Measurements from ENCODE around the gene CLIC3.

Gene CLIC3

DNA sequence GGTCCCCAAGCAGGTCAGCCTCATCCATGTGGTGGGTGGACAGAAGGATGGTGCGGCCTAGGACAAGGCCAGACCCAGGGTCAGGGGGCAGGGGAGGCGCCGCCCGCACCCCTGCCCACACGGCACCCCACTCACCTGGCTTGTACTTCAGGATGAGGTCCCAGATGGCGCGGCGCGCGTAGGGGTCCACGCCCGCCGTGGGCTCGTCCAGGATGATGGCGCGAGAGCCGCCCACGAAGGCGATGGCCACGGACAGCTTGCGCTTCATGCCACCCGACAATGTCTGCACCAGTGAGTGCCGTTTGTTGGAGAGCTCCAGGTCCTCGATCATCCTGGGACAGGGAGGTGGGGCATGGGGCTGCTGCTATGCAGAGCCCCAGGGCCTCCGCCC lies 19.2 kb upstream of the CLIC3 start:
- no peaks in the 10 kb centered on the region for H3K9me3 ChIP-seq (ENCODE audit: insufficient read depth, low read length)
- no peaks in the 10 kb centered on the region for H4K20me1 ChIP-seq (ENCODE audit: insufficient read depth, low read length)
- H2AFZ ChIP-seq (ENCODE audit: low read depth, low read length) = no peak overlapping the region
- no peak overlapping the region for H3K9ac ChIP-seq (ENCODE audit: low read length)
- no peak overlapping the region for H3K27ac ChIP-seq (ENCODE audit: low read length)
- no peaks in the 10 kb centered on the region for H3K27me3 ChIP-seq (ENCODE audit: low read depth, low read length)
- H3K79me2 ChIP-seq (ENCODE audit: low read length) = no peaks in the 10 kb centered on the region
- no peaks in the 10 kb centered on the region for H3K4me1 ChIP-seq (ENCODE audit: low read length)
- TF ChIP-seq EZH2phosphoT487 (IDR thresholded peaks at IDR 0.05; ENCODE audit: low read depth) = no peak
- no peak for TF ChIP-seq CTCF (IDR thresholded peaks at IDR 0.05; ENCODE audit: low read depth, low read length)
- H3K4me3 ChIP-seq (ENCODE audit: low read length) = no peak overlapping the region
- H3K4me2 ChIP-seq (ENCODE audit: low read length) = no peak overlapping the region
- no peaks in the 10 kb centered on the region for H3K36me3 ChIP-seq (replicated peaks; ENCODE audit: low read depth, low read length)

GRCh38 chr9:137014776-137015539 lies 18.6 kb upstream of the CLIC3 start:
- Histone ChIP-seq H3K9ac (ENCODE audit: low read length) (no peak overlapping the region), H4K20me1 (ENCODE audit: insufficient read depth, low read length) (no peaks in the 10 kb centered on the region), H2AFZ (ENCODE audit: low read depth, low read length) (no peak overlapping the region), H3K79me2 (ENCODE audit: low read length) (no peaks in the 10 kb centered on the region), H3K36me3 (replicated peaks; ENCODE audit: low read depth, low read length) (no peaks in the 10 kb centered on the region), H3K9me3 (ENCODE audit: insufficient read depth, low read length) (no peaks in the 10 kb centered on the region), H3K4me3 (ENCODE audit: low read length) (no peak overlapping the region), H3K4me1 (ENCODE audit: low read length) (no peaks in the 10 kb centered on the region), H3K4me2 (ENCODE audit: low read length) (no peak overlapping the region), H3K27ac (ENCODE audit: low read length) (no peak overlapping the region), H3K27me3 (ENCODE audit: low read depth, low read length) (no peaks in the 10 kb centered on the region)
- TF ChIP-seq CTCF (IDR thresholded peaks at IDR 0.05; ENCODE audit: low read depth, low read length) (no peak), EZH2phosphoT487 (IDR thresholded peaks at IDR 0.05; ENCODE audit: low read depth) (no peak)

GRCh38 chr9:137014166-137014565 lies 17.8 kb upstream of the CLIC3 start:
- H3K4me3 ChIP-seq (ENCODE audit: low read length) = no peak overlapping the region
- no peak for TF ChIP-seq EZH2phosphoT487 (IDR thresholded peaks at IDR 0.05; ENCODE audit: low read depth)
- TF ChIP-seq CTCF (IDR thresholded peaks at IDR 0.05; ENCODE audit: low read depth, low read length) = no peak
- H3K27ac ChIP-seq (ENCODE audit: low read length) = no peak overlapping the region
- H2AFZ ChIP-seq (ENCODE audit: low read depth, low read length) = no peak overlapping the region
- H3K79me2 ChIP-seq (ENCODE audit: low read length) = no peaks in the 10 kb centered on the region
- no peak overlapping the region for H3K4me2 ChIP-seq (ENCODE audit: low read length)
- H3K27me3 ChIP-seq (ENCODE audit: low read depth, low read length) = no peaks in the 10 kb centered on the region
- H3K9me3 ChIP-seq (ENCODE audit: insufficient read depth, low read length) = no peaks in the 10 kb centered on the region
- H3K4me1 ChIP-seq (ENCODE audit: low read length) = no peaks in the 10 kb centered on the region
- no peaks in the 10 kb centered on the region for H3K36me3 ChIP-seq (replicated peaks; ENCODE audit: low read depth, low read length)
- no peaks in the 10 kb centered on the region for H4K20me1 ChIP-seq (ENCODE audit: insufficient read depth, low read length)
- no peak overlapping the region for H3K9ac ChIP-seq (ENCODE audit: low read length)

GRCh38 chr9:137013571-137013940 lies 17.2 kb upstream of the CLIC3 start:
- Histone ChIP-seq H3K9ac (ENCODE audit: low read length) (no peak overlapping the region), H3K27me3 (ENCODE audit: low read depth, low read length) (no peaks in the 10 kb centered on the region), H2AFZ (ENCODE audit: low read depth, low read length) (no peak overlapping the region), H3K4me1 (ENCODE audit: low read length) (no peaks in the 10 kb centered on the region), H4K20me1 (ENCODE audit: insufficient read depth, low read length) (no peaks in the 10 kb centered on the region), H3K36me3 (replicated peaks; ENCODE audit: low read depth, low read length) (no peaks in the 10 kb centered on the region), H3K27ac (ENCODE audit: low read length) (no peak overlapping the region), H3K4me2 (ENCODE audit: low read length) (no peak overlapping the region), H3K79me2 (ENCODE audit: low read length) (no peaks in the 10 kb centered on the region), H3K4me3 (ENCODE audit: low read length) (no peak overlapping the region), H3K9me3 (ENCODE audit: insufficient read depth, low read length) (no peaks in the 10 kb centered on the region)
- TF ChIP-seq CTCF (IDR thresholded peaks at IDR 0.05; ENCODE audit: low read depth, low read length) = no peak
- TF ChIP-seq EZH2phosphoT487 (IDR thresholded peaks at IDR 0.05; ENCODE audit: low read depth) = no peak
